ENCODE data around the gene P4HA3. TPM values are rescaled to one million over a fixed set of nuclear protein-coding genes. Genes with fewer than 3 reads are reported as not detected.

Gene P4HA3
- total RNA-seq, result 26.4 and 43.8 TPM in 2 replicates

GRCh38 chr11:74311352-74311926, at the start of gene P4HA3:
P4HA3 (minus strand) TSS chr11:74311640; CDS start chr11:74311611, 29 bp downstream.

Small RNA genes lying within 50 kb of the gene (small RNA-seq; reads per million reads assigned to genes)
- gene RF00409, result not detected

Other genes with a start within 250 kb of the P4HA3 start
- gene C2CD3, start 140.6 kb downstream of the P4HA3 start, total RNA-seq, result 18.4 and 22.9 TPM in 2 replicates
- gene PPME1, start 140.4 kb downstream of the P4HA3 start, total RNA-seq, result 19.3 and 26.5 TPM in 2 replicates
- 32.7 and 42.4 TPM in 2 replicates for gene PGM2L1, start 86.8 kb upstream of the P4HA3 start, total RNA-seq
- gene KCNE3, start 155.9 kb upstream of the P4HA3 start, total RNA-seq, result 0.33 and 1.1 TPM in 2 replicates
- 2.9 and 3.3 TPM in 2 replicates for gene LIPT2, start 182.1 kb upstream of the P4HA3 start, total RNA-seq